GM12864 (cell line): ENCODE results near the gene OR13A1.
"Not testable (repeated sequence)": the region's sequence is repeated elsewhere in the genome, so short reads cannot be mapped to it uniquely, and the experiment has no call there.

ENCODE experiments used
- DNase-seq: peaks from one replicate; pipeline ENCODE4 v3.0.0-alpha.2; 2011; ENCODE audit warnings: low read depth
- H3K4me3 ChIP-seq: 2 replicates; pipeline ENCODE4 v1.5.1; 2011; ENCODE audit warnings: mild to moderate bottlenecking, low read depth, low read length, control low read depth
- CTCF ChIP-seq: IDR thresholded peaks from 2 replicates; pipeline ENCODE4 v1.5.1; 2011; ENCODE audit warnings: low read depth, mild to moderate bottlenecking, moderate library complexity, low read length, control low read depth, inconsistent platforms; ENCODE audit errors: missing control alignments

The OR13A1 gene

GRCh38 chr10:45274364-45274763 is 41.0 kb downstream of the OR13A1 start:
- no peak for DNase-seq
- TF ChIP-seq CTCF: no peak
- no peak overlapping the region for H3K4me3 ChIP-seq

GRCh38 chr10:45267777-45268176 is 47.6 kb downstream of the OR13A1 start:
- not testable (repeated sequence) for H3K4me3 ChIP-seq, DNase-seq

- no peak overlapping the region for H3K4me3 ChIP-seq
- DNase-seq: no peak
- no peak for TF ChIP-seq CTCF
Measured at GRCh38 chr10:45265996-45266395, 49.4 kb downstream of the OR13A1 start.

GRCh38 chr10:45261946-45262345 is 53.5 kb downstream of the OR13A1 start:
- no peak for DNase-seq
- no peak overlapping the region for H3K4me3 ChIP-seq
- TF ChIP-seq CTCF: no peak

GRCh38 chr10:45261243-45261775 is 54.1 kb downstream of the OR13A1 start:
- no peak for DNase-seq
- H3K4me3 ChIP-seq: no peak overlapping the region
- TF ChIP-seq CTCF: no peak

GRCh38 chr10:45260635-45261034 is 54.8 kb downstream of the OR13A1 start:
- not testable (repeated sequence) for H3K4me3 ChIP-seq, DNase-seq

GRCh38 chr10:45259786-45260495 is 55.5 kb downstream of the OR13A1 start:
- not testable (repeated sequence) for H3K4me3 ChIP-seq, DNase-seq

- H3K4me3 ChIP-seq: no peak overlapping the region
- DNase-seq: no peak
- TF ChIP-seq CTCF: no peak
Measured at GRCh38 chr10:45257600-45257999, 57.8 kb downstream of the OR13A1 start.

GRCh38 chr10:45256246-45256645 is 59.2 kb downstream of the OR13A1 start:
- TF ChIP-seq CTCF: no peak
- no peak for DNase-seq
- no peak overlapping the region for H3K4me3 ChIP-seq
